HepG2 (cell line): ENCODE measurements around the gene PLN. TPM values are rescaled to one million over a fixed set of nuclear protein-coding genes. Genes with fewer than 3 reads are reported as not detected.
A peak's percentile ranks its signal among the peaks of the same experiment; 100 is the strongest.

Experiments used
- ATAC-seq: fragments of 200-7000 bp; cut with Tn5 transposase; 3 replicates; pipeline ENCODE4 v1.9.1; 2020; ENCODE audit warnings: mild to moderate bottlenecking, moderate library complexity
- BruUV-seq: library from RNA; stranded (reverse); fragments of 400-500 nt; replicated peaks from 2 replicates; lab custom pipeline; 2021; lab: Mats Ljungman, UMichigan
- CTCF ChIA-PET: fragments of 300-600 bp; formaldehyde crosslinking; extraction: SDS; loops from one replicate; lab custom pipeline; 2021; ENCODE audit warnings: low total read pairs, inconsistent platforms, low intra/inter-chr PET ratio; lab: Yijun Ruan, JAX
- POLR2A ChIA-PET: fragments of 350-600 bp; sonication (Branson Sonifier 250); formaldehyde crosslinking; loops from one replicate; lab custom pipeline; 2020; ENCODE audit warnings: antibody characterized with exemption, inconsistent platforms; lab: Yijun Ruan, JAX
- DNase-seq: peaks from one replicate; pipeline ENCODE4 v3.0.0-alpha.2; 2015; ENCODE audit warnings: low spot score
- FAIRE-seq: peaks from 3 replicates; lab custom pipeline; 2011; peaks lifted over from hg19 to GRCh38; lab: Jason Lieb, UNC
- H2AFZ ChIP-seq: one replicate; pipeline ENCODE4 v1.6.1; 2011; ENCODE audit warnings: low read length, inconsistent platforms
- H3K27ac ChIP-seq: fragments of 300-600 bp; 3 replicates; pipeline ENCODE4 v1.8.0; 2011; ENCODE audit warnings: mixed run types, mild to moderate bottlenecking, mixed read lengths, low read length, inconsistent platforms; ENCODE audit not compliant: insufficient read depth; ENCODE audit errors: extremely low read length
- H3K27me3 ChIP-seq, 2 experiments: fragments of 200-600 bp in 1 of 2; 2 replicates in 1 of 2; 3 replicates in 1 of 2; pipeline versions ENCODE4 v1.6.0 to v1.8.0; 2011; ENCODE audit warnings: low read length in 2 of 2, mild to moderate bottlenecking in 2 of 2, moderate library complexity in 2 of 2, inconsistent platforms in 1 of 2; ENCODE audit not compliant: insufficient read depth in 2 of 2, control insufficient read depth in 1 of 2
- H3K36me3 ChIP-seq, 2 experiments: fragments of 200-600 bp in 1 of 2; replicated peaks in 1 of 2; 2 replicates in 1 of 2; 3 replicates in 1 of 2; pipeline versions ENCODE4 v1.5.1 to v1.8.0; 2011; ENCODE audit warnings: low read length in 2 of 2, inconsistent platforms in 1 of 2; ENCODE audit not compliant: insufficient read depth in 2 of 2, control insufficient read depth in 1 of 2
- H3K4me1 ChIP-seq: 2 replicates; pipeline ENCODE4 v1.5.1; 2012; ENCODE audit warnings: low read length, inconsistent platforms; ENCODE audit not compliant: insufficient read depth
- H3K4me2 ChIP-seq: 2 replicates; pipeline ENCODE4 v1.6.0; 2011; ENCODE audit warnings: low read depth, low read length, inconsistent platforms
- H3K4me3 ChIP-seq, 3 experiments: fragments of 200-600 bp in 1 of 3; sonication (generic), shearing (Covaris generic) in 1 of 3; replicated peaks in 1 of 3; 2 replicates each; pipeline ENCODE4 v1.5.1; 2011 to 2016; ENCODE audit warnings: low read length in 3 of 3, inconsistent platforms in 2 of 3, low read depth in 2 of 3, mild to moderate bottlenecking in 2 of 3, control low read depth in 1 of 3, mixed read lengths in 1 of 3; ENCODE audit not compliant: insufficient read depth in 1 of 3
- H3K79me2 ChIP-seq: one replicate; pipeline ENCODE4 v1.6.1; 2011; ENCODE audit warnings: low read length, inconsistent platforms; ENCODE audit not compliant: insufficient read depth
- H3K9ac ChIP-seq: 2 replicates; pipeline ENCODE4 v1.6.0; 2011; ENCODE audit warnings: mild to moderate bottlenecking, low read depth, low read length, inconsistent platforms; ENCODE audit not compliant: insufficient read depth
- H3K9me3 ChIP-seq: 2 replicates; pipeline ENCODE4 v1.5.1; 2012; ENCODE audit warnings: mild to moderate bottlenecking, low read length
- H4K20me1 ChIP-seq: 2 replicates; pipeline ENCODE4 v1.6.0; 2011; ENCODE audit warnings: inconsistent platforms, mild to moderate bottlenecking, low read length, moderate library complexity; ENCODE audit not compliant: insufficient read depth
- CCAR2 ChIP-seq: fragments of 200-400 bp; formaldehyde crosslinking; optimal IDR thresholded peaks from 2 replicates; pipeline ENCODE3; 2018; ENCODE audit warnings: low read depth, mild to moderate bottlenecking, low read length, moderate library complexity
- CEBPB ChIP-seq: IDR thresholded peaks from 2 replicates; pipeline ENCODE4 v1.6.1; 2011; ENCODE audit warnings: low read depth, low read length, improper control_type of control experiment, borderline replicate concordance
- ETV5 ChIP-seq: IDR thresholded peaks from 2 replicates; pipeline ENCODE4 v1.6.1; 2018; ENCODE audit warnings: missing biosample characterization, missing genetic modification reagents, inconsistent platforms, borderline replicate concordance
- FLYWCH1 ChIP-seq: sonication (generic); formaldehyde crosslinking; IDR thresholded peaks from 2 replicates; pipeline ENCODE4 v1.8.1; 2023; ENCODE audit warnings: mild to moderate bottlenecking, missing genetic modification reagents
- KDM5A ChIP-seq: fragments of 200-600 bp; sonication (generic); IDR thresholded peaks from 2 replicates; pipeline ENCODE4 v1.7.0; 2018; ENCODE audit warnings: antibody characterized with exemption, mild to moderate bottlenecking, low read length, borderline replicate concordance
- TFE3 ChIP-seq: IDR thresholded peaks from 2 replicates; pipeline ENCODE4 v1.6.1; 2016
- ZC3H13 ChIP-seq: sonication (generic); formaldehyde crosslinking; IDR thresholded peaks from 2 replicates; pipeline ENCODE4 v1.8.1; 2023; ENCODE audit warnings: mild to moderate bottlenecking, missing genetic modification reagents, moderate library complexity
- ZFP41 ChIP-seq: sonication (generic); formaldehyde crosslinking; IDR thresholded peaks from 2 replicates; pipeline ENCODE4 v1.4.0; 2020; ENCODE audit warnings: mild to moderate bottlenecking, missing genetic modification reagents, borderline replicate concordance
- ZFY ChIP-seq: sonication (generic); formaldehyde crosslinking; IDR thresholded peaks from 2 replicates; pipeline ENCODE4 v1.4.0; 2020; ENCODE audit warnings: missing genetic modification reagents
- ZNF331 ChIP-seq: sonication (generic); formaldehyde crosslinking; IDR thresholded peaks from 2 replicates; pipeline ENCODE4 v1.4.0; 2020; ENCODE audit warnings: missing genetic modification reagents
- ZNF337 ChIP-seq: sonication (generic); formaldehyde crosslinking; IDR thresholded peaks from 2 replicates; pipeline ENCODE4 v1.5.1; 2020; ENCODE audit warnings: missing genetic modification reagents, low read depth, mild to moderate bottlenecking, borderline replicate concordance
- ZSCAN21 ChIP-seq: sonication (generic); formaldehyde crosslinking; IDR thresholded peaks from 2 replicates; pipeline ENCODE4 v1.8.0; 2022; ENCODE audit warnings: mild to moderate bottlenecking, missing genetic modification reagents, moderate library complexity, borderline replicate concordance
- WGBS: methylation state at CpG from one replicate; pipeline ENCODE4 v1.1.6; 2017; ENCODE audit warnings: low lambda C conversion rate; 5-methylcytosine and 5-hydroxymethylcytosine counted together
- in situ Hi-C: cut with HindIII; loops from 2 replicates; pipeline ENCODE4 v1.10.0; 2017; ENCODE audit warnings: low pct_unique_long_range_greater_than_20kb; ENCODE audit not compliant: extremely low pct_ligation_motif_present
- intact Hi-C: fragments of 100-400 bp; cut with micrococcal nuclease; formaldehyde crosslinking; loops from one replicate; pipeline ENCODE4 v1.10.0; 2022; ENCODE audit not compliant: unreplicated experiment
- polyA plus RNA-seq, 8 experiments: library from polyadenylated mRNA; depleted of rRNA in 3 of 8; stranded (reverse) in 7 of 8; unstranded in 1 of 8; fragments of >200 nt; fragmentation: Illumina TruSeq in 4 of 8; extraction: Trizol in 4 of 8; gene quantifications; 2 replicates each; pipeline versions ENCODE4 v1.2.1 to v1.2.3, GENCODE V29; 2011 to 2016; ENCODE audit warnings: low read depth in 4 of 8, missing spikeins in 1 of 8, mixed read lengths in 1 of 8; ENCODE audit not compliant: insufficient read depth in 1 of 8
- total RNA-seq, 5 experiments: library from RNA; depleted of rRNA; stranded (reverse); fragments of >200 nt; fragmentation: Illumina TruSeq; extraction: Trizol; gene quantifications; 2 replicates each; pipeline ENCODE4 v1.2.3, GENCODE V29; 2016; ENCODE audit warnings: low read depth in 1 of 5

PLN gene
- total and polyA plus RNA-seq, 2 of the 13 experiments (the other 11 are each of a cell fraction or from before 2014, with no cell fraction given) = not detected

GRCh38 chr6:118500130-118501015 lies 47.7 kb upstream of the PLN start:
- ATAC-seq = no peak
- 29% methylated on average over 8 of the region's 10 CpGs for WGBS

GRCh38 chr6:118501099-118501498 lies 47.0 kb upstream of the PLN start:
- intact Hi-C loops = no loop called here
- in situ Hi-C loops = no loop called here
- POLR2A ChIA-PET = no interaction called here
- Histone ChIP-seq H3K36me3 (no peaks in the 10 kb centered on the region), H3K4me3 (no peak overlapping the region), H4K20me1 (no peaks in the 10 kb centered on the region), H3K27ac (no peak overlapping the region), H3K79me2 (no peaks in the 10 kb centered on the region), H3K4me2 (no peak overlapping the region), H3K9ac (no peak overlapping the region), H3K27me3 (no peaks in the 10 kb centered on the region), H3K9me3 (no peaks in the 10 kb centered on the region), H2AFZ (no peak overlapping the region), H3K4me1 (no peaks in the 10 kb centered on the region)
- FAIRE-seq = no peak
- WGBS = 57% methylated on average over 5 of the region's 5 CpGs
- CTCF ChIA-PET = no interaction called here
- ATAC-seq = no peak
- no peak for DNase-seq
- BruUV-seq = no TSS peak
- TF ChIP-seq ETV5 (CRISPR knock-in tag) = no peak
- TF ChIP-seq KDM5A = no peak
- TF ChIP-seq CCAR2 = no peak
- TF ChIP-seq ZFP41 (CRISPR knock-in tag) = no peak
- TF ChIP-seq TFE3 (CRISPR knock-in tag) = no peak
- TF ChIP-seq ZFY (CRISPR knock-in tag) = no peak
- no peak for TF ChIP-seq ZNF337 (CRISPR knock-in tag)
- no peak for TF ChIP-seq ZC3H13 (CRISPR knock-in tag)
- TF ChIP-seq FLYWCH1 = no peak
- TF ChIP-seq ZNF331 (CRISPR knock-in tag) = no peak
- no peak for TF ChIP-seq ZSCAN21 (CRISPR knock-in tag)

More at GRCh38 chr6:118500130-118501015, 47.7 kb upstream of the PLN start:
- Histone ChIP-seq H3K9me3 (no peaks in the 10 kb centered on the region), H3K27me3 (no peaks in the 10 kb centered on the region), H3K9ac (no peak overlapping the region), H2AFZ (no peak overlapping the region), H3K27ac (no peak overlapping the region), H3K4me2 (no peak overlapping the region), H4K20me1 (no peaks in the 10 kb centered on the region), H3K4me1 (no peaks in the 10 kb centered on the region), H3K4me3 (no peak overlapping the region), H3K79me2 (no peaks in the 10 kb centered on the region), H3K36me3 (no peaks in the 10 kb centered on the region)
- intact Hi-C loops (no loop called here), in situ Hi-C loops (no loop called here)
- FAIRE-seq (no peak), DNase-seq (no peak)
- BruUV-seq = no TSS peak
- TF ChIP-seq CEBPB = peak; percentile 43; the same call in 1 of the 2 replicates
- no peak for TF ChIP-seq TFE3 (CRISPR knock-in tag)
- CTCF ChIA-PET = no interaction called here
- POLR2A ChIA-PET = no interaction called here
